K562 (cell line): ENCODE measurements around the gene PPM1N. TPM values are rescaled to one million over a fixed set of nuclear protein-coding genes. Genes with fewer than 3 reads are reported as not detected.

Experiments
- HBP1 ChIP-seq: fragments of 450-650 bp; formaldehyde crosslinking; IDR thresholded peaks from 2 replicates; pipeline ENCODE4 v1.4.0; 2022; ENCODE audit warnings: missing genetic modification characterization
- HMG20B ChIP-seq: fragments of 250-450 bp; sonication (Bioruptor Pico); IDR thresholded peaks from 2 replicates; pipeline ENCODE4 v1.5.0; 2021; ENCODE audit warnings: mild to moderate bottlenecking
- SOX6 ChIP-seq: fragments of 450-650 bp; IDR thresholded peaks from 2 replicates; pipeline ENCODE4 v1.6.1; 2014; ENCODE audit warnings: mild to moderate bottlenecking
- THAP12 ChIP-seq: fragments of 250-450 bp; sonication (Bioruptor Pico); IDR thresholded peaks from 2 replicates; pipeline ENCODE4 v1.9.0; 2021; ENCODE audit warnings: mild to moderate bottlenecking, inconsistent platforms
- ZNF146 ChIP-seq: IDR thresholded peaks from one replicate; pipeline ENCODE4 v1.6.1; 2018; ENCODE audit warnings: missing compliant biosample characterization; ENCODE audit not compliant: unreplicated experiment
- polyA plus RNA-seq, 8 experiments: library from polyadenylated mRNA; depleted of rRNA in 4 of 8; stranded (reverse) in 5 of 8; unstranded in 3 of 8; fragments of >200 nt; fragmentation: Nextera tagmentation in 2 of 8; fragmentation: Illumina TruSeq in 1 of 8; extraction: Ambion mirVana in 2 of 8; extraction: Trizol in 1 of 8; gene quantifications; 2 replicates each; pipeline versions ENCODE4 v1.2.1 to v1.2.3, GENCODE V29; 2011 to 2014; ENCODE audit warnings: inconsistent platforms in 1 of 8, missing spikeins in 1 of 8
- total RNA-seq, 7 experiments: library from RNA; depleted of rRNA in 6 of 7; stranded (reverse); fragments of >200 nt in 6 of 7; fragmentation: Illumina TruSeq in 2 of 7; extraction: Trizol in 2 of 7; gene quantifications; 2 replicates each; pipeline versions ENCODE4 v1.2.1 to v1.2.3, GENCODE V29; 2011 to 2021; ENCODE audit warnings: low replicate concordance in 1 of 7
- TF ChIP-seq, protein P1 (sequence below): fragments of 250-450 bp; sonication (Bioruptor Pico); IDR thresholded peaks from 2 replicates; pipeline ENCODE4 v1.4.0; 2020
- TF ChIP-seq, protein P2 (sequence below): fragments of 450-650 bp; IDR thresholded peaks from 2 replicates; pipeline ENCODE4 v1.6.1; 2016; ENCODE audit warnings: antibody characterized with exemption
- TF ChIP-seq, protein P3 (sequence below): fragments of 450-650 bp; formaldehyde crosslinking; conservative IDR thresholded peaks from 2 replicates; pipeline ENCODE4 v1.4.0; 2022; ENCODE audit warnings: mild to moderate bottlenecking, missing genetic modification characterization
- TF ChIP-seq, protein P4 (sequence below): fragments of 450-650 bp; IDR thresholded peaks from 2 replicates; pipeline ENCODE4 v1.6.1; 2018; ENCODE audit not compliant: partially characterized antibody

The PPM1N gene
- total and polyA plus RNA-seq, 9 of the 15 experiments (the other 6 are each of a cell fraction or from before 2014, with no cell fraction given) = 4.5 to 15.6 (median 8.7) TPM

- TF ChIP-seq, protein P1, sequence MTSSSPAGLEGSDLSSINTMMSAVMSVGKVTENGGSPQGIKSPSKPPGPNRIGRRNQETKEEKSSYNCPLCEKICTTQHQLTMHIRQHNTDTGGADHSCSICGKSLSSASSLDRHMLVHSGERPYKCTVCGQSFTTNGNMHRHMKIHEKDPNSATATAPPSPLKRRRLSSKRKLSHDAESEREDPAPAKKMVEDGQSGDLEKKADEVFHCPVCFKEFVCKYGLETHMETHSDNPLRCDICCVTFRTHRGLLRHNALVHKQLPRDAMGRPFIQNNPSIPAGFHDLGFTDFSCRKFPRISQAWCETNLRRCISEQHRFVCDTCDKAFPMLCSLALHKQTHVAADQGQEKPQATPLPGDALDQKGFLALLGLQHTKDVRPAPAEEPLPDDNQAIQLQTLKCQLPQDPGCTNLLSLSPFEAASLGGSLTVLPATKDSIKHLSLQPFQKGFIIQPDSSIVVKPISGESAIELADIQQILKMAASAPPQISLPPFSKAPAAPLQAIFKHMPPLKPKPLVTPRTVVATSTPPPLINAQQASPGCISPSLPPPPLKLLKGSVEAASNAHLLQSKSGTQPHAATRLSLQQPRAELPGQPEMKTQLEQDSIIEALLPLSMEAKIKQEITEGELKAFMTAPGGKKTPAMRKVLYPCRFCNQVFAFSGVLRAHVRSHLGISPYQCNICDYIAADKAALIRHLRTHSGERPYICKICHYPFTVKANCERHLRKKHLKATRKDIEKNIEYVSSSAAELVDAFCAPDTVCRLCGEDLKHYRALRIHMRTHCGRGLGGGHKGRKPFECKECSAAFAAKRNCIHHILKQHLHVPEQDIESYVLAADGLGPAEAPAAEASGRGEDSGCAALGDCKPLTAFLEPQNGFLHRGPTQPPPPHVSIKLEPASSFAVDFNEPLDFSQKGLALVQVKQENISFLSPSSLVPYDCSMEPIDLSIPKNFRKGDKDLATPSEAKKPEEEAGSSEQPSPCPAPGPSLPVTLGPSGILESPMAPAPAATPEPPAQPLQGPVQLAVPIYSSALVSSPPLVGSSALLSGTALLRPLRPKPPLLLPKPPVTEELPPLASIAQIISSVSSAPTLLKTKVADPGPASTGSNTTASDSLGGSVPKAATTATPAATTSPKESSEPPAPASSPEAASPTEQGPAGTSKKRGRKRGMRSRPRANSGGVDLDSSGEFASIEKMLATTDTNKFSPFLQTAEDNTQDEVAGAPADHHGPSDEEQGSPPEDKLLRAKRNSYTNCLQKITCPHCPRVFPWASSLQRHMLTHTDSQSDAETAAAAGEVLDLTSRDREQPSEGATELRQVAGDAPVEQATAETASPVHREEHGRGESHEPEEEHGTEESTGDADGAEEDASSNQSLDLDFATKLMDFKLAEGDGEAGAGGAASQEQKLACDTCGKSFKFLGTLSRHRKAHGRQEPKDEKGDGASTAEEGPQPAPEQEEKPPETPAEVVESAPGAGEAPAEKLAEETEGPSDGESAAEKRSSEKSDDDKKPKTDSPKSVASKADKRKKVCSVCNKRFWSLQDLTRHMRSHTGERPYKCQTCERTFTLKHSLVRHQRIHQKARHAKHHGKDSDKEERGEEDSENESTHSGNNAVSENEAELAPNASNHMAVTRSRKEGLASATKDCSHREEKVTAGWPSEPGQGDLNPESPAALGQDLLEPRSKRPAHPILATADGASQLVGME (CRISPR knock-in tag) = no peak
- TF ChIP-seq HMG20B (CRISPR knock-in tag) (0 out of 2 replicates have a peak, but pooled peaks have one; percentile 21), SOX6 (peak; percentile 39), ZNF146 (CRISPR knock-in tag) (no peak), THAP12 (no peak), HBP1 (no peak)
- TF ChIP-seq, protein P2, sequence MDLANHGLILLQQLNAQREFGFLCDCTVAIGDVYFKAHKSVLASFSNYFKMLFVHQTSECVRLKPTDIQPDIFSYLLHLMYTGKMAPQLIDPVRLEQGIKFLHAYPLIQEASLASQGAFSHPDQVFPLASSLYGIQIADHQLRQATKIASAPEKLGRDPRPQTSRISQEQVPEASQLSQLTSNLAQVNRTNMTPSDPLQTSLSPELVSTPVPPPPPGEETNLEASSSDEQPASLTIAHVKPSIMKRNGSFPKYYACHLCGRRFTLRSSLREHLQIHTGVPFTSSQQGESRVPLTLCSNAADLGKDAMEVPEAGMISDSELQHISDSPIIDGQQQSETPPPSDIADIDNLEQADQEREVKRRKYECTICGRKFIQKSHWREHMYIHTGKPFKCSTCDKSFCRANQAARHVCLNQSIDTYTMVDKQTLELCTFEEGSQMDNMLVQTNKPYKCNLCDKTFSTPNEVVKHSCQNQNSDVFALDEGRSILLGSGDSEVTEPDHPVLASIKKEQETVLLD = peak; percentile 15; the same call in 1 of the 2 replicates
- TF ChIP-seq, protein P3, sequence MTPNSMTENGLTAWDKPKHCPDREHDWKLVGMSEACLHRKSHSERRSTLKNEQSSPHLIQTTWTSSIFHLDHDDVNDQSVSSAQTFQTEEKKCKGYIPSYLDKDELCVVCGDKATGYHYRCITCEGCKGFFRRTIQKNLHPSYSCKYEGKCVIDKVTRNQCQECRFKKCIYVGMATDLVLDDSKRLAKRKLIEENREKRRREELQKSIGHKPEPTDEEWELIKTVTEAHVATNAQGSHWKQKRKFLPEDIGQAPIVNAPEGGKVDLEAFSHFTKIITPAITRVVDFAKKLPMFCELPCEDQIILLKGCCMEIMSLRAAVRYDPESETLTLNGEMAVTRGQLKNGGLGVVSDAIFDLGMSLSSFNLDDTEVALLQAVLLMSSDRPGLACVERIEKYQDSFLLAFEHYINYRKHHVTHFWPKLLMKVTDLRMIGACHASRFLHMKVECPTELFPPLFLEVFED (CRISPR knock-in tag) = 0 out of 2 replicates have a peak, but pooled peaks have one; percentile 13
- TF ChIP-seq, protein P4, sequence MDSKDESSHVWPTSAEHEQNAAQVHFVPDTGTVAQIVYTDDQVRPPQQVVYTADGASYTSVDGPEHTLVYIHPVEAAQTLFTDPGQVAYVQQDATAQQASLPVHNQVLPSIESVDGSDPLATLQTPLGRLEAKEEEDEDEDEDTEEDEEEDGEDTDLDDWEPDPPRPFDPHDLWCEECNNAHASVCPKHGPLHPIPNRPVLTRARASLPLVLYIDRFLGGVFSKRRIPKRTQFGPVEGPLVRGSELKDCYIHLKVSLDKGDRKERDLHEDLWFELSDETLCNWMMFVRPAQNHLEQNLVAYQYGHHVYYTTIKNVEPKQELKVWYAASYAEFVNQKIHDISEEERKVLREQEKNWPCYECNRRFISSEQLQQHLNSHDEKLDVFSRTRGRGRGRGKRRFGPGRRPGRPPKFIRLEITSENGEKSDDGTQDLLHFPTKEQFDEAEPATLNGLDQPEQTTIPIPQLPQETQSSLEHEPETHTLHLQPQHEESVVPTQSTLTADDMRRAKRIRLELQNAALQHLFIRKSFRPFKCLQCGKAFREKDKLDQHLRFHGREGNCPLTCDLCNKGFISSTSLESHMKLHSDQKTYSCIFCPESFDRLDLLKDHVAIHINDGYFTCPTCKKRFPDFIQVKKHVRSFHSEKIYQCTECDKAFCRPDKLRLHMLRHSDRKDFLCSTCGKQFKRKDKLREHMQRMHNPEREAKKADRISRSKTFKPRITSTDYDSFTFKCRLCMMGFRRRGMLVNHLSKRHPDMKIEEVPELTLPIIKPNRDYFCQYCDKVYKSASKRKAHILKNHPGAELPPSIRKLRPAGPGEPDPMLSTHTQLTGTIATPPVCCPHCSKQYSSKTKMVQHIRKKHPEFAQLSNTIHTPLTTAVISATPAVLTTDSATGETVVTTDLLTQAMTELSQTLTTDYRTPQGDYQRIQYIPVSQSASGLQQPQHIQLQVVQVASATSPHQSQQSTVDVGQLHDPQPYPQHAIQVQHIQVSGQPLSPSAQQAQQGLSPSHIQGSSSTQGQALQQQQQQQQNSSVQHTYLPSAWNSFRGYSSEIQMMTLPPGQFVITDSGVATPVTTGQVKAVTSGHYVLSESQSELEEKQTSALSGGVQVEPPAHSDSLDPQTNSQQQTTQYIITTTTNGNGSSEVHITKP = peak; percentile 40
Observed at GRCh38 chr19:45478454-45479238, 19.6 kb upstream of the PPM1N start (continued).
